BLaER1 treated with 17β-estradiol and CSF1 and Interleukin-3, amounts not matched to agents 10 nM and 100 nM (cell line): ENCODE results near the gene COL8A2.
A peak's percentile ranks its signal among the peaks of the same experiment; 100 is the strongest.

ENCODE experiments used
- H3K27ac ChIP-seq, 11 experiments: shearing (Covaris generic); formaldehyde crosslinking; 2 replicates each; pipeline ENCODE4 v1.8.1; 2022
- H3K27me3 ChIP-seq, 11 experiments: shearing (Covaris generic); formaldehyde crosslinking; 2 replicates each; pipeline ENCODE4 v1.8.1; 2022
- H3K36me3 ChIP-seq, 11 experiments: shearing (Covaris generic); formaldehyde crosslinking; 2 replicates each; pipeline ENCODE4 v1.8.1; 2022
- H3K4me1 ChIP-seq, 10 experiments: shearing (Covaris generic); formaldehyde crosslinking; 2 replicates each; pipeline ENCODE4 v1.8.1; 2022
- H3K4me2 ChIP-seq, 11 experiments: shearing (Covaris generic); formaldehyde crosslinking; 2 replicates each; pipeline ENCODE4 v1.8.1; 2022
- H3K4me3 ChIP-seq, 10 experiments: shearing (Covaris generic); formaldehyde crosslinking; 2 replicates each; pipeline ENCODE4 v1.8.1; 2022
- H3K9ac ChIP-seq, 11 experiments: shearing (Covaris generic); formaldehyde crosslinking; 2 replicates each; pipeline ENCODE4 v1.8.1; 2022
- H3K9me3 ChIP-seq, 11 experiments: shearing (Covaris generic); formaldehyde crosslinking; replicated peaks in 1 of 11; 2 replicates each; pipeline ENCODE4 v1.8.1; 2022
- H4K20me1 ChIP-seq, 11 experiments: shearing (Covaris generic); formaldehyde crosslinking; 2 replicates each; pipeline ENCODE4 v1.8.1; 2022
- Cebpa-rat ChIP-seq, 11 experiments: shearing (Covaris generic); IDR thresholded peaks; 2 replicates each; pipeline ENCODE4 v1.8.1; 2022

COL8A2 gene

GRCh38 chr1:36125129-36125991 lies at the start of gene COL8A2:
TSS of gene COL8A2 (minus strand) at chr1:36125222. CDS start at chr1:36100242, 24,980 bp downstream.
- Histone ChIP-seq H4K20me1 (peaks cover 0 to 8% (median 0%) of the 10 kb centered on the region in 11 experiments; a peak in 2 of 22 replicates), H3K4me2 (peak within 1 kb of the TSS; percentile 79 to 98 (median 87)), H3K9ac (peak within 1 kb of the TSS; percentile 18 to 68 (median 60); a peak in 18 of 22 replicates), H3K27ac (peak within 1 kb of the TSS in 3 of 11 experiments; percentile 32 to 60 (median 37); a peak in 5 of 22 replicates), H3K9me3 (no peaks in the 10 kb centered on the region), H3K4me1 (peaks cover 43 to 70% (median 59%) of the 10 kb centered on the region in 10 experiments), H3K27me3 (peaks cover 23 to 53% (median 49%) of the 10 kb centered on the region in 11 experiments), H3K4me3 (peak within 1 kb of the TSS; percentile 40 to 68 (median 55)), H3K36me3 (no peaks in the 10 kb centered on the region)
- TF ChIP-seq Cebpa-rat (IDR thresholded peaks at IDR 0.05) = no peak

- peaks cover 98 to 100% (median 99%) of the 10 kb centered on the region in 11 experiments for H3K36me3 ChIP-seq
- H3K9me3 ChIP-seq = no peaks in the 10 kb centered on the region
- H3K27ac ChIP-seq = peak overlapping the region in 4 of 11 experiments; percentile 13 to 54 (median 30); a peak in 4 of 22 replicates
- peak overlapping the region in 2 of 11 experiments; percentile 3 to 26; a peak in 3 of 22 replicates for H3K4me2 ChIP-seq
- peaks cover 0 to 18% (median 9%) of the 10 kb centered on the region in 10 experiments; a peak in 8 of 20 replicates for H3K4me1 ChIP-seq
- H3K27me3 ChIP-seq = no peaks in the 10 kb centered on the region
- H3K9ac ChIP-seq = peak overlapping the region in 4 of 11 experiments; percentile 3 to 50 (median 36); a peak in 2 of 22 replicates
- no peak for TF ChIP-seq Cebpa-rat (IDR thresholded peaks at IDR 0.05)
- no peak overlapping the region for H3K4me3 ChIP-seq
- H4K20me1 ChIP-seq = peaks cover 54 to 99% (median 89%) of the 10 kb centered on the region in 11 experiments
Measured at GRCh38 chr1:36174713-36175112, 49.7 kb upstream of the COL8A2 start.

- TF ChIP-seq Cebpa-rat (IDR thresholded peaks at IDR 0.05) = no peak
- Histone ChIP-seq H3K9me3 (no peaks in the 10 kb centered on the region), H3K4me3 (no peak overlapping the region), H3K36me3 (peaks cover 85 to 100% (median 98%) of the 10 kb centered on the region in 11 experiments), H3K4me2 (no peak overlapping the region), H3K27me3 (no peaks in the 10 kb centered on the region), H4K20me1 (peaks cover 65 to 99% (median 92%) of the 10 kb centered on the region in 11 experiments), H3K27ac (no peak overlapping the region), H3K9ac (no peak overlapping the region; a peak in 1 of 22 replicates), H3K4me1 (peaks cover 0 to 19% (median 11%) of the 10 kb centered on the region in 10 experiments; a peak in 11 of 20 replicates)
Measured at GRCh38 chr1:36172983-36173382, 48.0 kb upstream of the COL8A2 start.

GRCh38 chr1:36172017-36172747 lies 47.2 kb upstream of the COL8A2 start:
- peaks cover 86 to 100% (median 96%) of the 10 kb centered on the region in 11 experiments for H3K36me3 ChIP-seq
- no peaks in the 10 kb centered on the region for H3K9me3 ChIP-seq
- H3K27ac ChIP-seq = no peak overlapping the region
- H4K20me1 ChIP-seq = peaks cover 73 to 100% (median 98%) of the 10 kb centered on the region in 11 experiments
- H3K4me2 ChIP-seq = no peak overlapping the region
- H3K27me3 ChIP-seq = no peaks in the 10 kb centered on the region
- H3K4me3 ChIP-seq = no peak overlapping the region
- no peak overlapping the region for H3K9ac ChIP-seq
- TF ChIP-seq Cebpa-rat (IDR thresholded peaks at IDR 0.05) = no peak
- H3K4me1 ChIP-seq = peaks cover 2 to 27% (median 12%) of the 10 kb centered on the region in 10 experiments; a peak in 13 of 20 replicates

- H3K4me2 ChIP-seq = no peak overlapping the region
- no peak overlapping the region for H3K4me3 ChIP-seq
- H3K36me3 ChIP-seq = peaks cover 81 to 100% (median 93%) of the 10 kb centered on the region in 11 experiments
- no peak for TF ChIP-seq Cebpa-rat (IDR thresholded peaks at IDR 0.05)
- peaks cover 80 to 100% (median 99%) of the 10 kb centered on the region in 11 experiments for H4K20me1 ChIP-seq
- peaks cover 11 to 36% (median 15%) of the 10 kb centered on the region in 10 experiments; a peak in 18 of 20 replicates for H3K4me1 ChIP-seq
- 0 out of 22 replicates have a peak overlapping the region, but pooled peaks of 1 of the 11 experiments have one; percentile 13 for H3K27ac ChIP-seq
- no peaks in the 10 kb centered on the region for H3K9me3 ChIP-seq
- H3K27me3 ChIP-seq = no peaks in the 10 kb centered on the region
- no peak overlapping the region for H3K9ac ChIP-seq
Measured at GRCh38 chr1:36170643-36171412, 45.8 kb upstream of the COL8A2 start.

GRCh38 chr1:36168514-36168913 lies 43.5 kb upstream of the COL8A2 start:
- peak in 10 of 11 experiments; percentile 34 to 96 (median 86); a peak in 17 of 22 replicates for TF ChIP-seq Cebpa-rat (IDR thresholded peaks at IDR 0.05)
- peaks cover 0 to 47% (median 25%) of the 10 kb centered on the region in 10 experiments; a peak in 14 of 20 replicates for H3K4me1 ChIP-seq
- H3K27ac ChIP-seq = 0 out of 22 replicates have a peak overlapping the region, but pooled peaks of 2 of the 11 experiments have one; percentile 0 to 12
- no peaks in the 10 kb centered on the region for H3K27me3 ChIP-seq
- peaks cover 84 to 100% (median 100%) of the 10 kb centered on the region in 11 experiments for H4K20me1 ChIP-seq
- no peak overlapping the region for H3K4me2 ChIP-seq
- H3K36me3 ChIP-seq = peaks cover 71 to 100% (median 93%) of the 10 kb centered on the region in 11 experiments
- H3K9ac ChIP-seq = peak overlapping the region in 2 of 11 experiments; percentile 19 to 41; a peak in 4 of 22 replicates
- H3K4me3 ChIP-seq = no peak overlapping the region
- H3K9me3 ChIP-seq = no peaks in the 10 kb centered on the region

- TF ChIP-seq Cebpa-rat (IDR thresholded peaks at IDR 0.05) = no peak
- no peak overlapping the region for H3K4me3 ChIP-seq
- H3K27me3 ChIP-seq = no peaks in the 10 kb centered on the region
- peak overlapping the region in 6 of 11 experiments; percentile 15 to 53 (median 30); a peak in 8 of 22 replicates for H3K9ac ChIP-seq
- H3K4me1 ChIP-seq = peaks cover 7 to 49% (median 34%) of the 10 kb centered on the region in 10 experiments
- peak overlapping the region in 1 of 11 experiments; percentile 48; a peak in 2 of 22 replicates for H3K27ac ChIP-seq
- H3K9me3 ChIP-seq = no peaks in the 10 kb centered on the region
- peaks cover 61 to 100% (median 87%) of the 10 kb centered on the region in 11 experiments for H3K36me3 ChIP-seq
- H3K4me2 ChIP-seq = no peak overlapping the region
- H4K20me1 ChIP-seq = peaks cover 88 to 100% (median 100%) of the 10 kb centered on the region in 11 experiments
Measured at GRCh38 chr1:36166938-36167905, 42.2 kb upstream of the COL8A2 start.
